Retinal pigment epithelial cell (primary cell): ENCODE measurements around the gene ARHGDIB.

Experiments used
- DNase-seq: peaks from one replicate; pipeline ENCODE4 v3.0.0-alpha.2; 2010; ENCODE audit warnings: low read depth
- H3K4me3 ChIP-seq: 2 replicates; pipeline ENCODE4 v1.5.1; 2011; ENCODE audit warnings: mild to moderate bottlenecking, low read length, control low read depth, moderate library complexity
- TF ChIP-seq, protein P1 (sequence below): conservative IDR thresholded peaks from 2 replicates; pipeline ENCODE4 v1.5.1; 2011; ENCODE audit warnings: low read depth, low read length, control low read depth, inconsistent platforms

The ARHGDIB gene

DNA sequence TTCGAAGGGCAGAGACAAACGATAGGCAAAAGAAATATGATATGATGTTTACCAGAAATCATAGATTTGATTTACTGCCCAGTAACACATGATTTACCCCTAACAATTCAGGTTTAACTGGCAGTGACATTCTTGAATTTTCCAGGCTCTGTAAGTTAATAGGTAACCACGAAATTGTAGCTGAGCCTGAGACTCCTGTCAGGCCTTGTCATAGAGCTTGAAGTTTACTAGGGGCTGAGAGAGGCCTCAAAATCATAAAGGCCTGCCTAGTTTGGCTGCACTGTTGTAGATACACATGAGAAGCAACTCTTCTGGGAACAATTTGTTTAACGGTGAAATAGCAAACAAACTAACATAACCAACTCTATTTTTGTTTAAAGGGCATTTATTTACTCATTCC lies 26.4 kb downstream of the ARHGDIB start:
- no peak for DNase-seq
- TF ChIP-seq, protein P1, sequence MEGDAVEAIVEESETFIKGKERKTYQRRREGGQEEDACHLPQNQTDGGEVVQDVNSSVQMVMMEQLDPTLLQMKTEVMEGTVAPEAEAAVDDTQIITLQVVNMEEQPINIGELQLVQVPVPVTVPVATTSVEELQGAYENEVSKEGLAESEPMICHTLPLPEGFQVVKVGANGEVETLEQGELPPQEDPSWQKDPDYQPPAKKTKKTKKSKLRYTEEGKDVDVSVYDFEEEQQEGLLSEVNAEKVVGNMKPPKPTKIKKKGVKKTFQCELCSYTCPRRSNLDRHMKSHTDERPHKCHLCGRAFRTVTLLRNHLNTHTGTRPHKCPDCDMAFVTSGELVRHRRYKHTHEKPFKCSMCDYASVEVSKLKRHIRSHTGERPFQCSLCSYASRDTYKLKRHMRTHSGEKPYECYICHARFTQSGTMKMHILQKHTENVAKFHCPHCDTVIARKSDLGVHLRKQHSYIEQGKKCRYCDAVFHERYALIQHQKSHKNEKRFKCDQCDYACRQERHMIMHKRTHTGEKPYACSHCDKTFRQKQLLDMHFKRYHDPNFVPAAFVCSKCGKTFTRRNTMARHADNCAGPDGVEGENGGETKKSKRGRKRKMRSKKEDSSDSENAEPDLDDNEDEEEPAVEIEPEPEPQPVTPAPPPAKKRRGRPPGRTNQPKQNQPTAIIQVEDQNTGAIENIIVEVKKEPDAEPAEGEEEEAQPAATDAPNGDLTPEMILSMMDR: no peak
- H3K4me3 ChIP-seq: no peak overlapping the region

DNA sequence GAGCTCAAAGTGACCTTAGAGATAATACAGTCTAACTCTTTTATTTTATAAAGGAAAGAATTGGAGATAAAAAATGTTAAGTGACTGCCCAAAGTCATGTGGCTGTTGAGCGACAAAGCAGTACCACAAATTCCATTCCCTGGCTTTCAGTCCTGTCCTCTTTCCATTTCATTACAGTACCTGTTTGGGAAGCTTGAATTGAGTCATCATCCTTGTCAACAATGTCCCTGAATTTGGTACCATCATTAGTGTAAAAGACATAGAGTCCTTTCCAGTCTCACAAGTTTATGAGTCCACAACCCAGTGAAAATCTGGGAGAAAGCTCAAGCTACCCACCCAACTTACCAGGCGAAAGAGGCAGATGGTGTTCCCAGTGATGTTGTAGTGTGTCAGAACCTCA lies 26.9 kb downstream of the ARHGDIB start:
- TF ChIP-seq, protein P1: no peak
- no peak for DNase-seq
- no peak overlapping the region for H3K4me3 ChIP-seq

DNA sequence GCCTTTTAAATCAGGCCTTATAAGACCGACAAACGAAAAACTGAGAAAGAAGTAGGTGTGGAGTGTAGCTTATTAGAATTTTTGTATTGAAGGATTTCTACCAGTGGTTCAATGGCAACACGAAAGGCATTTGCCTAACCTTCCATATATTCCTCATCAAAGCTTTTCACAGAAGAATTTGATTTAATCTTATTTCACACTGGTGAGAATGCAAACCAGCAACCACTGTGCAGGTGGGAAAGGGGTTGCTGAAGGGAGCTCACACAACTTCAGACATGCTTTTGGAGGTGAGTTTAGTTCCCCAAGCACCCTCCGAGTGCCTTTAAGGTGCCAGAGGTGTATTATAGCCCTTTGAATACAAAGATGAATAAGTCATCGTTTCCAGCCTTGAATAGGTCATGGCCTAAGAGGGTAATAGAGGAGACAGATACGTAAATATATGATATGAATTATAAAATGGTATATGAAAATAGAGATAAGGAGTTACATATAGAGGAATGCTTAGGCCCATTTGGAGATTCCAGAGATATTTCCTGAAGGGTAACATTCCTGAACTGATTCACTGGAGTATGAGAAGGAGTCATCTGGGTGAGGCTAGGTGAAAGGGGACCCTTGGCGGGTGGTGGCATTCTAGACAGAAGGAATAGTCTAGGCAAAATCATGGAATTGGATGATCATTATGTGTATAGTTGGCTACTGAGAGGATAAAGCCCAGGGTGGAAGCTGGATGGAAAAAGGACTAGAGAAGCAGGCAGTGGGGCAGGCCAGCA lies 29.4 kb downstream of the ARHGDIB start:
- H3K4me3 ChIP-seq: no peak overlapping the region
- no peak for DNase-seq
- TF ChIP-seq, protein P1: no peak

DNA sequence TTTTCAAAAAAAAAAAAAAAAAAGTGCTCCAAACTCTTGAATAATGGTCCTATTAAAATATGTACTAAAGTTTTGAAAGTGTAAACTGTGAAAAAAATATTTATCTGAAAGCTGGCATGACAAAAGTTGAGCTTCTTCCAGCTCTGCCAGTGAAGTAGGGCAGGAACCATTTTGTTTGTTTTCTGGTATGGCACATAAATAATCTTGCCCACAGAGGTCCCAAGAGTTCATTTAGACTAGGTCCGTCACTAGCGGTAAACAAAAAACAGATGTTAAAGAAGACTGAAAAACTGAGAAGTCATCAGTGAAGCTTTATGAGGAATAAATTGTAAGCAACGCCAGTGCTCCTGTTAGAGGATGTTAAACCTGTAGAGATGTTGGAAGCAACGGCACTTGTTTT lies 30.0 kb downstream of the ARHGDIB start:
- H3K4me3 ChIP-seq: no peak overlapping the region
- TF ChIP-seq, protein P1: no peak
- DNase-seq: no peak

DNA sequence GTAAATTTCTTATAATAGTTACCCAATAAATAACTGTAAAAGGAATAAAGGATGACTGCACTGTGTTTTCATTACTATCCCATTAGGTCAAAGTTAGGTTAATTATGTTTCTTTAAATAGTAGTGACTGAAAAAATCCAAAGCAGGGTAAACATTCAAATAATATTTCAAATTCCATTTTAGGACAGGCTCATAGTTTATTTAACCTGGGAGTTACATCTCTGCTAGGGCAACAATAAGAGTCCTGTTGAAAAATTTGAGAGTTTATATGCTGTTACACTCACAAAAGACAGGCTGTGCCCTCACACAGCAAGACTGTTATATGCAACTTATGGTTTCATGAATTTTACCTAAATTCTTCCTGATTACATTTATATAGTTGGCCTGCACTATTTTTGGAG lies 31.1 kb downstream of the ARHGDIB start:
- no peak overlapping the region for H3K4me3 ChIP-seq
- DNase-seq: no peak
- TF ChIP-seq, protein P1: no peak

DNA sequence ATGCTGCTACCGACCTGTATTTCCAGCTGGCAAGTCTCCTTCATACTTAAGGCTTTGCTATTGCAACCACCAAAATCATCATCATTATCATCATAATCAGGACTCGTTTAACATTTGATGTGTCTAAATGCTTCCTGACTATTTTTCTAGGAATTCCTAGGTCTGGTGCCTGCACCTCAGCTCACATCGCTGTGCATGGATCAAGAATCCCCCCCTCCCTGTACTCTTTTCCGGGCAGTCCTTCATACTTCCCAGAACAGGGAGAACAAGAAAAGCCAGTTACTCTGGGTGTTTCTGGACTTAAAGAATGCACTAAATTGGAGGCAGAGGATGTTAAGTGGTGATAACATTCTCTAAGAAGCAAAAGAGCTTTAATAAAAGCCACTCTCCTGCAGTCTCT lies 32.5 kb downstream of the ARHGDIB start:
- DNase-seq: no peak
- TF ChIP-seq, protein P1: no peak
- H3K4me3 ChIP-seq: no peak overlapping the region

DNA sequence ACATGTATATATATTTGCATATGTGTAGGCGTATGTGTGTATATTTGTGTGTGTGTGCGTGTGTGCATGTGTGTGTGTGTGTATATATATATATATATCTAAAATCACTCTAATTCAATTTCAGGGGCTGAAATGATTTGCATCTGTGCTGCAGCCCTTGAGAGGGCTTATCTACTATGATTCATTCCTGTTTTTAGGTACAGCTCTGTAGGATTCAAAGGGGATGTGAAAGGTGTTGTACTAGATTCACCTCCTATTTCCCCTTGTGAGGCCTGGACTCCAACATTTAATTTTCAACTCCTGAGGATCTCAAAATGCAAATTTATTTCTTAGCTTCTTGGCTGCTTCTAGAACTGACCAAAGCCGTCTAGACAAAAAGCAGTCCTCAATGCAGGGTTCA lies 34.1 kb downstream of the ARHGDIB start:
- no peak overlapping the region for H3K4me3 ChIP-seq
- TF ChIP-seq, protein P1: no peak
- DNase-seq: no peak
